Breast epithelium (tissue), 4 donors: Measurements from ENCODE around the gene CCDC80. TPM values are rescaled to one million over a fixed set of nuclear protein-coding genes. Genes with fewer than 3 reads are reported as not detected.
A peak's percentile ranks its signal among the peaks of the same experiment; 100 is the strongest.

Source experiments
- DNase-seq, 2 donors: peaks; one replicate each; pipeline ENCODE4 v3.0.0-alpha.2; 2019; ENCODE audit warnings: low spot score in 2 of 2
- H3K27ac ChIP-seq, 2 donors: fragments of 200-600 bp; sonication (generic) in 1 of 2; one replicate each; pipeline ENCODE4 v1.5.1; 2016 to 2019; ENCODE audit warnings: mild to moderate bottlenecking in 1 of 2
- H3K27me3 ChIP-seq, 2 donors: fragments of 200-600 bp; sonication (generic) in 1 of 2; one replicate each; pipeline versions ENCODE4 v1.5.1 to v1.6.0; 2017 to 2019; ENCODE audit warnings: control low read depth in 1 of 2, mild to moderate bottlenecking in 1 of 2
- H3K36me3 ChIP-seq: fragments of 200-600 bp; one replicate; pipeline ENCODE4 v1.5.1; 2019
- H3K4me1 ChIP-seq, 2 donors: fragments of 200-600 bp; sonication (generic); one replicate each; pipeline ENCODE4 v1.5.1; 2016 to 2019; ENCODE audit warnings: control low read depth in 1 of 2
- H3K4me3 ChIP-seq, 3 donors: fragments of 200-600 bp; sonication (generic); 1 replicate in 2 of 3; 2 replicates in 1 of 3; pipeline ENCODE4 v1.5.1; 2016 to 2019; ENCODE audit warnings: mild to moderate bottlenecking in 3 of 3, moderate library complexity in 2 of 3
- H3K9me3 ChIP-seq, 2 donors: fragments of 200-600 bp; sonication (generic) in 1 of 2; one replicate each; pipeline ENCODE4 v1.5.1; 2016 to 2019; ENCODE audit warnings: control low read depth in 1 of 2
- CTCF ChIP-seq, 3 donors: fragments of 450-650 bp; IDR thresholded peaks; one replicate each; pipeline ENCODE4 v1.5.1; 2016 to 2017; ENCODE audit warnings: antibody characterized with exemption in 3 of 3, mild to moderate bottlenecking in 3 of 3, moderate library complexity in 3 of 3
- POLR2A ChIP-seq: fragments of 450-650 bp; IDR thresholded peaks from one replicate; pipeline ENCODE4 v1.6.1; 2016; ENCODE audit warnings: antibody characterized with exemption, mild to moderate bottlenecking, moderate library complexity
- POLR2AphosphoS5 ChIP-seq, 3 donors: sonication (generic); formaldehyde crosslinking; IDR thresholded peaks; one replicate each; pipeline ENCODE4 v1.6.1; 2017; ENCODE audit warnings: antibody characterized with exemption in 3 of 3
- intact Hi-C: fragments of 100-400 bp; cut with DNase I; formaldehyde crosslinking; loops from one replicate; pipeline ENCODE4 v1.15.1; 2023; ENCODE audit warnings: low total_unique reads
- total RNA-seq, 3 donors: library from RNA; depleted of rRNA; stranded (reverse); fragments of >200 nt; gene quantifications; one replicate each; pipeline ENCODE4 v1.1.0, GENCODE V29; 2016

The CCDC80 gene
- total RNA-seq, 3 donors from 2014 or later: 38.7 to 430 (median 42.0) TPM

- Histone ChIP-seq H3K4me1 (peaks cover 0 to 18% of the 10 kb centered on the region in 2 donors), H3K27me3 (no peaks in the 10 kb centered on the region), H3K4me3 (peak overlapping the region; percentile 83 to 94 (median 94)), H3K36me3 (no peaks in the 10 kb centered on the region), H3K27ac (no peak overlapping the region), H3K9me3 (no peaks in the 10 kb centered on the region)
- intact Hi-C loops: no loop called here
- DNase-seq: no peak
- TF ChIP-seq POLR2A (no peak), POLR2AphosphoS5 (IDR thresholded peaks at IDR 0.05) (no peak), CTCF (IDR thresholded peaks at IDR 0.05) (no peak)
These were observed 80.6 kb downstream of the CCDC80 start for GRCh38 chr3:112560307-112560706.

- H3K36me3 ChIP-seq: no peaks in the 10 kb centered on the region
- DNase-seq: no peak
- H3K27me3 ChIP-seq: no peaks in the 10 kb centered on the region
- H3K4me3 ChIP-seq: no peak overlapping the region
- no peaks in the 10 kb centered on the region for H3K9me3 ChIP-seq
- intact Hi-C loops: no loop called here
- H3K4me1 ChIP-seq: peaks cover 0 to 13% of the 10 kb centered on the region in 2 donors
- no peak for TF ChIP-seq POLR2A
- TF ChIP-seq POLR2AphosphoS5 (IDR thresholded peaks at IDR 0.05): no peak
- no peak for TF ChIP-seq CTCF (IDR thresholded peaks at IDR 0.05)
- no peak overlapping the region for H3K27ac ChIP-seq
These were observed 83.0 kb downstream of the CCDC80 start for GRCh38 chr3:112557976-112558375.

- H3K36me3 ChIP-seq: no peaks in the 10 kb centered on the region
- peaks cover 0 to 13% of the 10 kb centered on the region in 2 donors for H3K4me1 ChIP-seq
- no peak overlapping the region for H3K4me3 ChIP-seq
- no peaks in the 10 kb centered on the region for H3K9me3 ChIP-seq
- no peaks in the 10 kb centered on the region for H3K27me3 ChIP-seq
- intact Hi-C loops: no loop called here
- TF ChIP-seq POLR2A (no peak), POLR2AphosphoS5 (IDR thresholded peaks at IDR 0.05) (no peak), CTCF (IDR thresholded peaks at IDR 0.05) (no peak)
- H3K27ac ChIP-seq: no peak overlapping the region
- DNase-seq: no peak
These were observed 85.3 kb downstream of the CCDC80 start for GRCh38 chr3:112555535-112556170.

DNA sequence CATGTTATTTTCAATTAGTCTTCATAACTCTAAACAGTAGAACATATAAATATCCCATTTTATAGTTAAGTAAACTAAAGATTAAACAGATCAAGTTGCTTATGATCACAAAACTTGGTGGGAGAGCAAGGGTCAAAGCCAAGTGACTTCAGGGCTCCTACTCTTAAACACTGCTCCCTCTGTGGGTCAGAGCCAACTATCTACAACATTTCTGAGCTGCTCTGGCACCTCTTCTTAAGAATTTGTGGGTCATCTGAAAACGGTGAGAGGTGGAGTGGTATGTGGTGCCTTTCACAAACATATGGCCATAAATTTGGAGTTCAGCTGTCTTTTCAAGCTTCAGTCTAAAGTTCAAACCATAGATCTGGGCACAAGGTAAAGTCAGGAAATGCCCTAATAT, 90.1 kb downstream of the CCDC80 start:
- Histone ChIP-seq H3K27me3 (no peaks in the 10 kb centered on the region), H3K4me1 (peaks cover 0 to 3% of the 10 kb centered on the region in 2 donors), H3K36me3 (peaks cover 7% of the 10 kb centered on the region), H3K9me3 (no peaks in the 10 kb centered on the region), H3K4me3 (no peak overlapping the region), H3K27ac (no peak overlapping the region)
- no peak for TF ChIP-seq POLR2AphosphoS5 (IDR thresholded peaks at IDR 0.05)
- no peak for TF ChIP-seq CTCF (IDR thresholded peaks at IDR 0.05)
- DNase-seq: no peak
- intact Hi-C loops: no loop called here

Other genes starting within 250 kb of the CCDC80 start
- gene BTLA, start 141.7 kb downstream of the CCDC80 start, total RNA-seq: 1 to 10 TPM in 1 of 3 donors, under 1 TPM in 2; 0.80 to 1.5 (median 0.98) TPM
- gene ATG3, start 79.2 kb downstream of the CCDC80 start, total RNA-seq: 10 to 100 TPM; 62.6 to 97.9 (median 68.2) TPM
- gene SLC35A5, start 79.1 kb downstream of the CCDC80 start, total RNA-seq: 10 to 100 TPM; 32.1 to 37.6 (median 37.0) TPM
- gene CD200R1L, start 205.7 kb upstream of the CCDC80 start, total RNA-seq: not detected